ENCODE data around the gene ZNF862. TPM values are rescaled to one million over a fixed set of nuclear protein-coding genes. Genes with fewer than 3 reads are reported as not detected.

Gene ZNF862
- total RNA-seq, 1 donor: 8.8 TPM

DNA sequence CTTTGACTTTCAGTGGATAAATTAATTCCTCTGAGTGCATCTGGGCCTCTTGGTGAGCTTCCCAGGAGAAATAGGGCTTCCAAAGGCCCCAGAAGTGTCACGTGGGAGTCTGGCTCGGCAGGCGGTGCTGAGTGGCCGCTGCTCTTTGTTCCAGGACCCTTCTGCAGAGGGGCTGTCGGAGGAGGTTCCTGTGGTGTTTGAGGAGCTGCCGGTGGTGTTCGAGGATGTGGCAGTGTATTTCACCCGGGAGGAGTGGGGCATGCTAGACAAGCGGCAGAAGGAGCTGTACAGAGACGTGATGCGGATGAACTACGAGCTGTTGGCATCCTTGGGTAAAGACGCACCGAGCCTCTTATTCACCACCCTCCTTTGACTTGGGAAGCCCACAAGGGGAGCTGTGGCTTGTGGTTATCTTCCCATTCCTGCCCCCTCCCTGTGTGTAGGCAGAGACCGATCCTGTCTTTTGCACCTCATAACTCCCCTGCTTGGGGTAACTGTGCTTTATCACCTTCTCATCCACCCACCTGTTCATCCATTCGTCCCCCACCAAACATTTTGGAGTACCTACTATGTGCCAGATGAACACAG is 11.9 kb downstream of the ZNF862 start:
- TF ChIP-seq, protein P1, sequence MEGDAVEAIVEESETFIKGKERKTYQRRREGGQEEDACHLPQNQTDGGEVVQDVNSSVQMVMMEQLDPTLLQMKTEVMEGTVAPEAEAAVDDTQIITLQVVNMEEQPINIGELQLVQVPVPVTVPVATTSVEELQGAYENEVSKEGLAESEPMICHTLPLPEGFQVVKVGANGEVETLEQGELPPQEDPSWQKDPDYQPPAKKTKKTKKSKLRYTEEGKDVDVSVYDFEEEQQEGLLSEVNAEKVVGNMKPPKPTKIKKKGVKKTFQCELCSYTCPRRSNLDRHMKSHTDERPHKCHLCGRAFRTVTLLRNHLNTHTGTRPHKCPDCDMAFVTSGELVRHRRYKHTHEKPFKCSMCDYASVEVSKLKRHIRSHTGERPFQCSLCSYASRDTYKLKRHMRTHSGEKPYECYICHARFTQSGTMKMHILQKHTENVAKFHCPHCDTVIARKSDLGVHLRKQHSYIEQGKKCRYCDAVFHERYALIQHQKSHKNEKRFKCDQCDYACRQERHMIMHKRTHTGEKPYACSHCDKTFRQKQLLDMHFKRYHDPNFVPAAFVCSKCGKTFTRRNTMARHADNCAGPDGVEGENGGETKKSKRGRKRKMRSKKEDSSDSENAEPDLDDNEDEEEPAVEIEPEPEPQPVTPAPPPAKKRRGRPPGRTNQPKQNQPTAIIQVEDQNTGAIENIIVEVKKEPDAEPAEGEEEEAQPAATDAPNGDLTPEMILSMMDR (IDR thresholded peaks at IDR 0.05; ENCODE audit: insufficient read depth, low read length): no peak
- no peak for DNase-seq (ENCODE audit: low read depth)
- H3K4me3 ChIP-seq (ENCODE audit: low read depth, low read length): no peak overlapping the region

DNA sequence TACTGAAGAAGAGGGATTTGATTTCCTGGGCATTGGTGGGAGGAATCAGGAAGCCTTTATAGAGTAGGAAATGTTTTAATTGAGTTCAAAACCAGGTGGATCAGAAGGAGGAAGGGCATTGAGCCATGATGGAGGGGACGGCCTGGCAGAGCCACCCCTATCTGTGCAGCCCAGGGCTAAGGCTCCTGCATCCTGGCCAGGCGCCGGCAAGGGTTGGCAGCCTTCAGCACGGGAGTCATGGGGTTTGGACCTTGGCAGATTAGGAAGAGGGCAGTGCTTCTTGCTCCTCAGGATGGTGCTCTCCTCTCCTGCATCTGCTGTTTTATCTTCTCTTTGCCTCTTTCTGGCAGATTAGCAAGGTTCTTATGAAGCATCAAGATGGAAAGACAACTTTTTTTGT is 12.5 kb downstream of the ZNF862 start:
- TF ChIP-seq, protein P1 (IDR thresholded peaks at IDR 0.05; ENCODE audit: insufficient read depth, low read length): no peak
- no peak overlapping the region for H3K4me3 ChIP-seq (ENCODE audit: low read depth, low read length)
- no peak for DNase-seq (ENCODE audit: low read depth)

DNA sequence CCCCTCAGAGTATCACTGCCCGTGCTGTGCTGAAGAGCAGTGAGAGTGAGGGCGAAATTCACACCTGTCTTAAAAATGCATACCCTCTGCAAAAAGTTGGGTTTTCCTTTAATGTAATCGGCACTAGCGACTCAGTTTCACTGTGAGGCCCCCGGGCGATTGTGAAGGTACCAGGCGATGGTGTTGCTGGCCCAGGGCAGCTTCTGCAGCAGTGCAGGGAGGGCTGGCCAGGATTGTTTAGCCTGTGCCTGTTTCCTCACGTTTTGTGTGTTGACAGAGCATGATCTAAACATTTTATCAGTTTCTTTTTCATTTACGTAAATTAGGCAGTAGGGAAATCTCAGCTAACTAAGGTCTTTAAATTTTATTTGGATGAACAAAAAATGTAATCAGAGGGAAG is 13.3 kb downstream of the ZNF862 start:
- H3K4me3 ChIP-seq (ENCODE audit: low read depth, low read length): no peak overlapping the region
- no peak for DNase-seq (ENCODE audit: low read depth)
- TF ChIP-seq, protein P1 (IDR thresholded peaks at IDR 0.05; ENCODE audit: insufficient read depth, low read length): no peak

DNA sequence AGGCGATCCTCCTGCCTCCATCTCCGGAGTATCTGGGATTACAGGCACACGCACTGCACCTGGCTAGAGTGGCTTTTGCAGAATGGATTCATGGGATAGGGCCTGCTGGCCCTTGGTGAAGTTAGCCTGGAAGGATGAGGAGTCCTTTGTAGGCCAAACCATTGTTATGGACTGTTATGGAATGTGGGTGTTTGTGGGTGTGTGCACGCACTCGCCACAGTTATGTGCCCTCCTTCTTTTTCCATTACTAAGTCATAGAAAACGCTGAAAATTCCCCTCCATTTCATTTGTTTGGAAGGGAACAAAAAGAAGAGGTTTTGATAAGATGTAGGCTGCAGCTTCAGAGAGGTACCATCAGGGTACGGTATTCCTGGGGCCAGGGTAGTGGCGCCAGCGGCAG is 15.0 kb downstream of the ZNF862 start:
- DNase-seq (ENCODE audit: low read depth): peak; percentile 10

DNA sequence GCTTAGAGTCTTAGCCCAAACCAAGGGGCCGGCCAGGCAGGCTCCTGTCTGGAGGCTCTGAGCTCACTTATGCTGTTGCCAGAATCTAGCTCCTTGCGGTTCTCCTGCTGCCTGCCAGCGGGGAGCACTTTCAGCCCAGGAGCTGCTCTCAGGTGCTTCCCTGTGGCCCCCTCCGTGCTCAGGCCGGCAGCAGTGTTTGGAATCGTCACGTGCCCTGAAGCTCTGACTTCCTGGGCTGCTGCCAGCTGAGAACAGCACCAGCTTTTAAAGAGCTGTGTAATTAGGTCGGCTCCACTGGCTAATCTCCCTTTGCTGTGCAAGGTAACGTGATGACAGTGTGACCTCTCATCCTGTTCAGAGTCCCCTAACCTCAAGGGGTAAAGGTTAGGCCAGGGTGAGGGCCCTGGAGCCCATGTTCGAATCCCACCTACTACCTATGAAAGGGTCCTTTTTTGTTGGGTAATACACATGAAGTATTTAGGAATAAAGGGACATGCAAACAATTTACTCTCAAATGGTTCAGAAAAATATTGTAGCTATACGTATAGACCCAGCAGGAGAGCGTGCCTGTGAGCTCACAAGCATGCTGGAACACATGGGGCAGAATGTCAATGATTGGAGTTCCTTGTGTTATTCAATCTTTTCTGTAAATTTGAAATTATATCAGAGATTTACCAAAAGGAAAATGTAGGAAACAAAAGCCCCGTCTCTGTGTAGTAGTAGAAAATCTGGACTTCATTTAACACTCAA is 16.6 kb downstream of the ZNF862 start:
- TF ChIP-seq, protein P1 (IDR thresholded peaks at IDR 0.05; ENCODE audit: insufficient read depth, low read length): no peak
- DNase-seq (ENCODE audit: low read depth): peak; percentile 11
- no peak overlapping the region for H3K4me3 ChIP-seq (ENCODE audit: low read depth, low read length)

More for the DNA sequence above, 15.0 kb downstream of the ZNF862 start:
- no peak overlapping the region for H3K4me3 ChIP-seq (ENCODE audit: low read depth, low read length)
- TF ChIP-seq, protein P1 (IDR thresholded peaks at IDR 0.05; ENCODE audit: insufficient read depth, low read length): no peak

DNA sequence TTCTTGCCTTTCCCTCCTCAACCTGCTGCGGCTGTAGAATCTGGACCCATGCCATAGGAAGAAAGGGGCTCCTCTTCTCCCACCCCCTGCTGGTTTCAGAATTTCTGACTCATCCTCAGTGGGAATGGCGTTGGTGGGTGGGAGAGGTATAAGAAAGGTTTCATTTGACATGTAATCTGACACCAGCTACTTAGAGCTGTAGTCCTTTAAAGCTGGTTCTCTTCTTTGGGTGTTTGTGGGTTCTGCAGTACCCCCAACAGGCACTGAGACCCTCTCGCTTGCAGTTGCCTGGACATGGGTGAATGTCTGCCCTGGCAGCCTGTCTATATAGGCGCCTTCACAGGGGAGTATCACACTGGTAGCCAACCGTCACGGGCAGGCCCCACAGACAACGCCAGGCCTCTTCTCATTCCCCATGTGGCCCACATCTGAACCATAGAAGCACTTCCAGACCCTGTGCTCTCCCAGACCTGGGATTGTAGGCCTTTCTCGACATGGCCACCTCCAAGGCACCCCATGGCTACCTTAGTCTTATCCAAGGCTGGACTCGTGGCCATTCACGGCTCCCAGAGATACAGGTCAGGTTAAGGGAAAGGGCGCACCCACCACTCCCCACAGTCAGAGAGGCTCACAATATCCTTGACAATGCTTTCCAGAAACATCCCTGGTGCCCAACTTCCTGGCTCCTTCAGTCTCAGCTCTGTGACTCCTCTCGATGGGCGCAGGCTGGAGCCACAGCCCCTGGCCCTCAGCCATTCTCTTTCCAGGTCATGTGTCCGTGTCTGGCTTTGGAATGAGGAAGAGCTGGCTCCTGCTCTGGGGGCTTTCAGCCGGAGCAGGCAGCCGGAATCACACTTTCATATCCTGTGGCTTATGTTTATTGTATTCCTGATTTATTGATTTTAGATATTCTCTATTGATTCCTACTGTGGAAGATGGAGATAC is 17.5 kb downstream of the ZNF862 start:
- no peak overlapping the region for H3K4me3 ChIP-seq (ENCODE audit: low read depth, low read length)
- peak; percentile 28 for DNase-seq (ENCODE audit: low read depth)

More for the DNA sequence above, 17.5 kb downstream of the ZNF862 start:
- TF ChIP-seq, protein P1 (IDR thresholded peaks at IDR 0.05; ENCODE audit: insufficient read depth, low read length): no peak

Data from fibroblast of the aortic adventitia (primary cell).